ENCODE results near the gene HES3. TPM values are rescaled to one million over a fixed set of nuclear protein-coding genes. Genes with fewer than 3 reads are reported as not detected.

Gene HES3
- total RNA-seq, 2 donors from 2014 or later, result not detected

DNA sequence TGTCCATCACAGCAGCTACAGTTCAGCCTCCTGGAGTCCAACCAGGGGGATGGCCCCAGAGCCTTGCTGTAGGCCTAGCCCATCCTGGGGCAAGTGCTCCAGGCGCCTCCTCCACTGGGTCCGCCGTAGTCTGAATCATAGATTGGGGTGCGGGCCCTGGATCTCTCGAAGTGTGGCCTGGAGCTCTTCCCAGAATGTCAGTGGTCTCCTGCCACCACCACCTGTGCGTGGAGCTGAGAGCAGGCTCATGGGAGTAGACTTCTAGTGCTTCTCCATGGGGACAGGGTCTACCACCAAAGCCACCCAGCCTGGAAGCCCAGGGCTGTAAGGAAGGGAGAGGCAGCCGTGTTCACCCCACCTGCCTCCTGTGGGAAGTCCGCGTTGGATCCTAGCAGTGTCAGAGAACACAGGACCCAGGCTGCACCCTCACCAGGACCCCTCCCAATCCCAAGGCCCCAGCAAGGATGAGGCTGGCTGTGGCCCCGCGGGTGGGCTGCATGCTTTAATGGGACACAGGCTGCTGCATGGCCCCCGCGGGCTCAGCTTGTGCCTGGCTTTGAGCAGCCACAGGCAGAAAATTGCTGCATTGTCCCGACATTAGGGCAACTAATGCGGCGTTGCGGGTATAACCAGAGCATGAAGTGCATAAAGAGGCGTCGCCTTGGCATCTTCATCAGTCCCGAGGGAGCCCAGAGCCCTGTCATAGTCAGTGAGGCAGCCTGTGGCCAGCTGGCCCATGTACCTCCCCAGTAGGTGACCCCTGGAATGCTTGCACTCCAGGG lies 735 bp upstream of the HES3 start:
- intact Hi-C loops (cut with DNase I), result loop anchor here (10.0 kb wide), 1 partner anchor 188 kb away; no protein-coding TSS in a partner anchor
- 26 to 36% methylated on average over 5 to 20 of the region's 20 CpGs for WGBS, 2 donors
- Histone ChIP-seq H3K27ac (no peak overlapping the region), H3K36me3 (replicated peaks in 1 of 2; ENCODE audit: insufficient read depth in 1 of 2, low read depth in 2 of 2) (no peaks in the 10 kb centered on the region), H3K4me3 (no peak overlapping the region), H3K9me3 (no peaks in the 10 kb centered on the region), H3K27me3 (peaks cover 4 to 49% of the 10 kb centered on the region in 2 donors), H3K4me1 (peaks cover 29% of the 10 kb centered on the region)
- TF ChIP-seq POLR2A (IDR thresholded peaks at IDR 0.05) (no peak), CTCF (IDR thresholded peaks at IDR 0.05) (no peak)
- ATAC-seq, result no peak
- no peak for DNase-seq

DNA sequence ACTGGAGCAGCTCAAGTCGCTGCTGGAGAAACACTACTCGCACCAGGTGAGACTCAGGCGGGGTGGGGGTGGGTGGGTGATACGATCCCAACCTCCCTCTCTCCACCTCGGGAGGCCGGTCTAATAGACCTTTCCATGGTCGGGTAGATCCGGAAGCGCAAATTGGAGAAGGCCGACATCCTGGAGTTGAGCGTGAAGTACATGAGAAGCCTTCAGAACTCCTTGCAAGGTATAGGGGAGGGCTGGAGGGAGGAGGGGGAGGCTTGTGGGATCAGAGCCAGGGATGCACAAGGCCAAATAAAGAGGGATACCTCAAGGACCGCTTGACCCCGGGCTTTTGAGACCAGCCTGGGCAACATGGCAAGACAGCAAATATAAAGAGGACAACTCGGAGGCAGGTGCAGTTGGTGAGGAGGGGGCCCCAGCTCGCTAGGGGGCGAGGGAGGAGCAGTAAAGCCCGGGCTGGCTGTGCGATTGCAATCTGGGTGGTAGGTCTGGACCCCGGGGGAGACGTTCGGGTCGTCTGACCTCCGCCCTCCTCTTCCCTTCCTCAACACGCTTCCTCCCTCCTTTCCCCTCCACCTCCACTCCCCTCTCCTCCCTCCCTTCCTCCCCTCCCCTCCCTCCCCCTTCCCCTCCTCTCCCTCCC lies 546 bp downstream of the HES3 start:
- no peak for TF ChIP-seq CTCF (IDR thresholded peaks at IDR 0.05)
- TF ChIP-seq POLR2A (IDR thresholded peaks at IDR 0.05), result no peak
- Histone ChIP-seq H3K4me1 (peaks cover 35% of the 10 kb centered on the region), H3K27me3 (peaks cover 4 to 49% of the 10 kb centered on the region in 2 donors), H3K36me3 (replicated peaks in 1 of 2; ENCODE audit: insufficient read depth in 1 of 2, low read depth in 2 of 2) (no peaks in the 10 kb centered on the region), H3K4me3 (no peak overlapping the region), H3K27ac (no peak overlapping the region), H3K9me3 (no peaks in the 10 kb centered on the region)
- ATAC-seq, result no peak
- DNase-seq, result no peak
- 2 to 6% methylated on average over 19 to 24 of the region's 24 CpGs for WGBS, 2 donors
- intact Hi-C loops (cut with DNase I), result loop anchor here (5.0 to 10.0 kb wide), 2 partner anchors 158 to 190 kb away; no protein-coding TSS in a partner anchor

GRCh38 chr1:6245086-6245868 lies 1.3 kb downstream of the HES3 start:
- no peaks in the 10 kb centered on the region for H3K9me3 ChIP-seq

More at GRCh38 chr1:6245086-6245868, 1.3 kb downstream of the HES3 start:
- intact Hi-C loops (cut with DNase I), result loop anchor here (5.0 to 10.0 kb wide), 2 partner anchors 157 to 190 kb away; no protein-coding TSS in a partner anchor
- DNase-seq (peak; percentile 83 to 87 (median 83)), ATAC-seq (peak; percentile 86)
- H3K4me1 ChIP-seq, result peaks cover 35% of the 10 kb centered on the region
- H3K27me3 ChIP-seq, result peaks cover 4 to 49% of the 10 kb centered on the region in 2 donors
- H3K36me3 ChIP-seq (replicated peaks in 1 of 2; ENCODE audit: insufficient read depth in 1 of 2, low read depth in 2 of 2), result no peaks in the 10 kb centered on the region
- no peak overlapping the region for H3K27ac ChIP-seq
- whole genome bisulfite sequencing, 2 donors, result 1 to 6% methylated on average over 7 to 54 of the region's 79 CpGs
- no peak overlapping the region for H3K4me3 ChIP-seq
- TF ChIP-seq CTCF (IDR thresholded peaks at IDR 0.05), result peak; percentile 75 to 97 (median 88)
- TF ChIP-seq POLR2A (IDR thresholded peaks at IDR 0.05), result peak in 1 of 3 donors; percentile 7

All from body of pancreas (tissue), 4 donors.